SH-SY5Y (cell line): Measurements from ENCODE around the gene C4BPB.

Experiments
- GATA2 ChIP-seq: IDR thresholded peaks from 2 replicates; pipeline ENCODE4 v1.6.1; 2011; ENCODE audit warnings: mild to moderate bottlenecking, low read depth, low read length
- GATA3 ChIP-seq: IDR thresholded peaks from 2 replicates; pipeline ENCODE4 v1.6.1; 2011; ENCODE audit warnings: low read depth, mild to moderate bottlenecking, low read length, moderate library complexity

GRCh38 chr1:207052911-207053769, 35.5 kb upstream of the C4BPB start, which contains the start of gene PFKFB2:
- peak; percentile 28; the same call in 1 of the 2 replicates for TF ChIP-seq GATA2
- TF ChIP-seq GATA3 = no peak
